ENCODE measurements around the gene LMX1A.

The LMX1A gene
- 0 to 0.12 (median 0) reads per million in 4 donors for total RNA-seq

DNA sequence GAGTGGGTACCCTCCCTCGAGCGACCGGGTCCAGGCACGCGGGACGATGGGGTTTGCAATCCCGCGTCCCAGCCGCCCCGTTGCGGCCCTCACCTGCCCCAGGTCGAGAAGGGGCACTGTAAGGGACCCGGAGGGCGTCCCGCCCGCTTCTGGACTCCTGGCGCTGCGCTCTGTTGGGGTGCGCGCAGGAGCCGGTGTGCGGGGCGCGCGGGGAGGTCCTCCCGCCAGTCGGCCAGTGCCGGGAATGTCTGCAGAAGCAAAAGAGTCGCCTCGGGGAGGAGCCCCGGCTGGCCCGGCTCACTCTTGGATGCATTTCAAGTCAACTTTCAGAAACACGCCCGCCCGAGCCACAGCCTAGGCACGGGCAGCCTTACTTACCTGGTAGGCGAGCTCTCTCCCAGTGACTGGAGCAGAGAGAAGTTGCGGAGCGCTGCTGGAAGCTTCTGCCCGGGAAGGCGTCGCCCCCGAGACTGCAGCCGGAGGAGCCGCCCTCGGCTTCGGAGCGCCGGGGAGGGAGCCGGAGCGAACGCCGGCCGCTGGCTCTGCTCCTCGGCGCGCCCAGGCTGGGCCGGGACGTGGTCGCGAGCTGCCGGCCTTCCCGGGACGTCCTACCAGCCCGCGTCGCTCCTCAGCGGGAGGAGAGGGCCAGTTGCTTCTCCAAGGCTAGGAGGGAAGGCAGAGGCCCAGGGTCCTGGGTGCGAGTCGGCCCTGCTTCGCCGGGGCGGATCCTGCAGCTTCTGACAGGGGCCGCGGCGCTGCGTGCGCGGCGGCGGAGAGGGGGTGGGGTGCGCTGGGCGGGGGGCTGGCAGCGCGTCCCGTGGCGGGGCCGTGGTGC, at the start of gene LMX1A:
LMX1A (minus strand) TSS at position 739 of the 835 bp plus-strand sequence. CDS start 1,156 bp downstream, outside the sequence.
- DNase-seq: no peak

DNA sequence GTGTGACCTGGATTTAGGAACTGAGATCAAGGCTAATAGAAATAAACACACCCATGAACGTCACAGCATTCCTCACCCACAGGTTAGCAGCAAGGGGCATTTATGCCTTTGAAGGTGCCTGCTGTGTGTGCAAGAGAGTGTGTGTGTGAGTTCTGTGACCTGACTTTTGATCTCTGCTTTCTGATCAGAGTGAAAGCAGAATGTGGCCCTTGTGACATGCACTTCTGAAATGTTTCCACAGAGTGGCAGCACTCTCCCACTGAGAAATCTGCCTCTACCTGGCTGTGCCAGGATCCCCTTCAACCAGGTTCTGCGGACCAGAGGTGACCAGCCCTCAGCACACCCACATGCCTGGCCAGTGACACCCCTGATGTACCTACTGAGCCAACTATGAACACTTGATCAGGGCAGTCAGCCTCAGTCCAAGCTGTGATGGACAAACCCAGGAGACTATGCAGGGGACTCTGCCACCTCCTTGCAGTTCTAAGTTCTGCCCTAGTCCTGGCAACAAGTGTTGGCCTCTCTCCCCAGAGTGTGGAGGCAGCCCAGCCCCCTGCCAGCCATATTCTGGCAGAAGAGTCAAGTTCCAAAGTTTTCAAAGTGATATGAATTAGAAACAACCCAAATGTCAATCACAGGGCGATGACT, 47.4 kb upstream of the LMX1A start:
- peak in 1 of 5 donors; percentile 38 for DNase-seq

DNA sequence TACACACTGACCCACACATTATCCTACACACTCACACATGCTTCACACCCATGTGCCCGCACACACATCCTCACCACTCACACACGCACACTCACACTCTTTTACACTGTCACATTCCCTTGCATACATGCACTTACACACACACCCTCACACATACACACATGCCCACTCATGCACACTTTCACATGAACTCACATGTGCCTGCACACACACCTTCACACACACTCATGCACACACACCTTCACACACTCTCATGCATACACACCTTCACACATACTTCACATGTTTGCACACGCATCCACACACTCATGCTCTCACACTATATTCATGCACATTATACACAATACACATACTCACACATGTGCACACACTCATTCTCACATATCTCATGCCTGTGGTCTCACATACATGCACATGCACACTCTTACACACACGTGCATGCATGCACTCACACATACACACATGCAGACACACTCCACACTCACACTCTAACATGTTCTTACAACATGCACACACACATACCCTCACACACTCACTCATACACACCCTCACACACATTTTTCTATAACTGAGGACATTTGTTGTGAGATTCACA, 46.1 kb upstream of the LMX1A start:
- DNase-seq: no peak

DNA sequence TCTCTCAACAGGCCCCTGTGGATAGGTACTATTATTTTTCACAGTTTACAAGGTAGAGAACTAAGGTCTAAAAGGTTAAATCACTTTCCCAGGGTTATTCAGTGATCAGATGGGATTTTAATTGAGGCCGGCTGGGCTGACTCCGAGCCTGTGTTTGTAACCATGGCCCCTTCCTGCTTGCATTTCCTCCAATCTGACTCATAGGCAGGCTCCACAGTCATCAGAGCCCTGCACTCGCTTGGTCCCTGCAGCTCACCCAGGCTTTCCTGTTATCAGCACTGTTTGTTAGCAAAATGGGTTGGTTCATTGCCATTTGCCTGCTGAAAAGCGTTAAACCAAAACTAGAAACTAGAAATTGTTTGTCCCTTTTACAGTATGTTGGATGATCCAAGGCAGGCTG, 41.4 kb upstream of the LMX1A start:
- peak in 1 of 5 donors; percentile 39 for DNase-seq

DNA sequence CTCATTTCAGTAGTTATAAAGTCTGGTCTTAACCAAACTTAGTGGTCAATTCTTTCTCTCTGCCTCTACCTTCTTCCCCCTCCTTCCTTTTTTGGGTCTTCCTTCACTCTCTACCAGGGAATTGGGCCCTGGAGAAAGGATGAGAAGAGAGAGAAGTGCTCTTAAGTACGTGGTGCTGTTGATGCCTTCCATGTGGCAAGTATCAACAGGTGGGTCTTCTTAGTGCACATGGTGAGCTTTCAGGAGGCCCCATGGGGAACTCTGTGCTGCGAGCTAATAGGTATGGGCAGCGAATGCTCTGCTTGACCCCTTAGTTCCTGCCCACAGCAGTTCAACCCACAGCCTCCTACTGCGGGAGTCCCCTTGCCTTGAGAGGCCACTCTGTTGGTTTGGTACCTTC, 39.4 kb upstream of the LMX1A start:
- no peak for DNase-seq

DNA sequence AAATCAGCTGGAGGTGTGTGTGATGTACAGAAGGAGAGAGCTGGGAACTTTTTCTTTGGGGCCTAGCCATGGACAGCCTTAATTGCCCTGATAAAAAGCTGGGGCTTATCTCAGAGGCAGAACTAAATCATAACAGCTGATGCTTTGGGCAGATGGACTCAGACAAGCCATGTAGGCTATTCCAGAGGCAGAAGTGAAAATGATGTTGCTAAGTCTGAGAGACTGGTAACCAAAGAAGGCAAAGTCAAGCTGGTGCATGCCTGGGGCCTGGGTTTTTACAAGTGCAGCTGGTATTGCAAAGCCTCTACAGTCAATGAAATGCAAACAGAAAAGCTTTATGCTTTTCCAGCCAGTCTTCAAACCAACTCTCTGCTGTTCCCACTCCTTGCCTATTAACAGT, 39.0 kb upstream of the LMX1A start:
- no peak for DNase-seq

DNA sequence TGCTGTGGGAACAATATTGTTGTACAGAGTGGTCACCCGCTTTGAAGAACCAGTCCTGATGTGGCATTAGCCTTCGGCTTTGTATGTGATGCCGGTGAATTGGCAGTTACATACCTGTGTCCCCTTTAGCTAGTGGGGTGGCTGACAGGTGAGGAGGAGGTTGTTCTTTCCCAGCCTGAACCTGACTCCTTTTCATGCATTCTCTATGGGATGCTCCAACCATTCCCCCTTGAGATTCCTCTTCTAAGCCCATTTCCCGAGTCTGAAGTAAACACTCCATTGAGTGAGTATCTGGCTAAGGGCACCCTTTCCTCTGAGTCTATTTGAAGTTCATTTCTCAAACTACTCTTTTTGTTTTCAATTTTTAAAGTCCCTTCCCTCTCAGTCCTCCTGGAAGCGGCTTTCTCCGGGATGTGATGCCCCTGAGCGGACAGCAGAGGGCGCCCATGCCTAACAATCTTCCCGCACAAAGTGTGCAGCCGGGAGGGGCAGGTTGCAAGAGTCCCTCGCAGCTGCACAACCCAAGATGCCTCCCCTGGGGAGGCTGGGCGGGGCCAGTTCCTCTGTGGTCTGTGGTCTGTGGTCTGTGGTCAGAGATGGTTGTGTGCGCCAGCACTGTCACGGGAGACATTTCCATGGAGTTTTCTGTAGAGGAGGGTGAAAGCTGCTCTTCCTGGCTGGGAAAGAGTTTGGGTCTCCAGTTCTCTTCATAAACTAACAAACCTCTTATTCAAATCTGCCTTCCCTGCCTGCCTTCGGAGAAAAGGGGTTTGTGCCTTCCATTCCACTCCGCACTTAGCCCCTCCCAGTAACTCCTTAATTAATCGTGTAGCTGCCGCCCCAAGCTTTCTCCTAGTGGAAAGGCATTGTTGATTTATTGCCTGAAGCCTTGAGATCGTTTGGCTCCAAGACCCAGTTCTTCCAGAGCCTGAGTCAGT, 36.4 kb upstream of the LMX1A start:
- peak; percentile 81 to 92 (median 86) for DNase-seq

DNA sequence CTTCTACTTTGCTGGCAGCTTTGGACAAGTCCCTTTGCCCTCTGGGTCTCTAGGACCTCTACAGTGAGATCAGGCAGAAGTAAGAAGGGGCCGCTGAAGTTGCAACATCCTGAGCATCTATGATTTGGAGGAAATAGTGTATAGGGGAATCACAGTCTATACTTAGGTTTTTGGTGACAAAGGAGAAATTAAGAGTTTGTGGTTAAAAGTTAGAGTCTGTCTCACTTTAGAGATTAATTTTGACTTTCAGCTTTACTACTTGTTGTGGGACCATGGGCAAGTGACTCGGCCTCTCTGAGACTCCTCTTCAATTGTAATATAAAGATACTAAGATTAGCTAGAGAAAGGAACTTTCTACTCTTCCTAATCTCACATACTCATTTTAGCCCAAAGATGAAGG, 33.1 kb upstream of the LMX1A start:
- no peak for DNase-seq

DNA sequence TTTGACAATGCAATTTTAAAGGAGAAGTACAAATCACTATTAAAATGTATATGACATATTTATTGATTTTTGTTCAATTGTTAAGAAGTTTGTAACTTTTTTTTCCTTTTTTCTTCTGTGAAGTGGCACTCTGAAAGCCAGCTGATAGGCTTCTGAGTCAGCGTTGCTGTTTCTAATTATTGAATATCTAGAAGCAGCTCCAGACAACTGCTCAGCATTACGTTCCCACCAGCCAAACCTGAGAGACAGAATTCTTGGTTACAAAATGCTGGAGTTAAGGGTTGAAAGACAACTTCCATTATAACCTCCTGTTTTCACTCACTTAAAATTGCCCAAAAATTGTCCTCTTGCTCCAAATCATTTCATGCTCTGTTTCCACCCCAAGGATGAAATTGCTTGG, 31.4 kb upstream of the LMX1A start:
- no peak for DNase-seq

DNA sequence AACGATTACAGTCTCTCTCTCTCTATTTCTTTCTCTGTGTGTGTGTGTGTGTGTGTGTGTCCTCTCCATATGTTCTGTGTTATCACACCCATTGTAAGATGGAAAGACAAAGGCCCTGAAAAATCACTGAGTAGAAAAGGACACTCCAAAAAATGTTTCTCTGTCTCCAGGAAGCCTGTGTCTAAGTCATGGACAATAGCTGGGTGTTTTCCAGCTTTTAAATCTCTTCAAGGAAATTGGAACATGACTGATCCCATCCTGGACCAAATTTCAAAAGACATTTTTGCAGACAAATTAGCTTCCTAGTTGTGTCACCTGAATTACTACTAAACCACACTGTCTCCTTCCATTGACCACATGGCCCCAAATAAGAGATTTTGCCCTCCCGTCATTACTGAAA, 31.0 kb upstream of the LMX1A start:
- DNase-seq: no peak

DNA sequence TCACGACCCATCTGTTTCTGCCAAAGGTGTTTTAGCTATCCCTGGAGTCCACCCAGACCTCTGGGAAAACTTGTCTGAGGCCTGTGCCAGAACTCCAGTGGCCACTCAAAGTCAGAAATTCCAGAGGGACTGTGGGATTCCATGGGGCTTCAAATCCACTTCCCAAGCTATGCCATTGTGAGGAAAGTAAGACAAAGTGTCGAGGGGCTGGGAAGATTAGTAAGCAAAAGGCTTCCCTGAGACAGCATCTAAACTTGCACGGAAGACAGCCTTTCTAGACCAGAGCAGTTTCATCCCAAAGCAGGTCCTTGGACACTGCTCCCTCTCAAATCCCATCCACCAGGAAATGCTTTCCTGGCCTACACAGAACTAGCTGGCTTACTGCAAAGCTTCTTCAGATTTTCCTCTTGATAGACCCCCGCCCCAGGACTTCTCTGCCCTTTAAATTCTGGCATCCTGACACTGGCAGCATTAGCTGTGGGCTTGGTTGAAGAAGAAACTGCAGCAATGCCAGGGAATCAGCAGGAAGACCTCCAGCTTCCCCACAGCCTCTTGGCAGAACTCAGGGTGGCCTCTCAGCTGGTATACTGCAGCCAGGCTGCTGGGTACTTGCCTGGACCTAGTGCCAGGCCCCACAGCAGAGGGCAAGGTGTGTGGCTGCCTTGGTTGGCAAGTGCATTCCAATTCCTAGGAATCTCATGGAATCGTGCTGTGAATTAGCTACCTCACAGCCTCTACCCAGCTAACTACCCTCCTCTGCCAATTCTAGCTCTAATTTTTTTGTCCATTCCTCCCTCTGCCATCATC, 27.3 kb upstream of the LMX1A start:
- DNase-seq: no peak

DNA sequence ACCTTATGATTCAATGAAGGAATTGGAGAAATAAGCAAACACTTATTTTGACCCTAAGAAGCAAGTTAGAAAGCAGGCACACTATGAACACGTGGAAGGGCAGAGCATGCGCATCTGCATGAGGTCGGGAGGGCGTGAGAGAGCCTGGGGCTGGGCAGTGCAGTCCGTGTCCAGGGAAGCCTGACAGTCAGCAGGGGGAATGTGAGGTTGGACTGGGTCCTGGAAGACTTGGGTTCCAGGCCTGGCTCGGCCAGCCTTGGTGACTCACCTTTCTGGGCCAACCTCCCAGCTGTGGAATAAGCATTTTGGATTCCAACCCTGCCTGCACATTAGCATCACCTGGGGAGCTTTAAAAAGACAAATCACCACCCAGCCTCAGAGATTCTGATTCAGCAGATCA, 26.6 kb upstream of the LMX1A start:
- no peak for DNase-seq

DNA sequence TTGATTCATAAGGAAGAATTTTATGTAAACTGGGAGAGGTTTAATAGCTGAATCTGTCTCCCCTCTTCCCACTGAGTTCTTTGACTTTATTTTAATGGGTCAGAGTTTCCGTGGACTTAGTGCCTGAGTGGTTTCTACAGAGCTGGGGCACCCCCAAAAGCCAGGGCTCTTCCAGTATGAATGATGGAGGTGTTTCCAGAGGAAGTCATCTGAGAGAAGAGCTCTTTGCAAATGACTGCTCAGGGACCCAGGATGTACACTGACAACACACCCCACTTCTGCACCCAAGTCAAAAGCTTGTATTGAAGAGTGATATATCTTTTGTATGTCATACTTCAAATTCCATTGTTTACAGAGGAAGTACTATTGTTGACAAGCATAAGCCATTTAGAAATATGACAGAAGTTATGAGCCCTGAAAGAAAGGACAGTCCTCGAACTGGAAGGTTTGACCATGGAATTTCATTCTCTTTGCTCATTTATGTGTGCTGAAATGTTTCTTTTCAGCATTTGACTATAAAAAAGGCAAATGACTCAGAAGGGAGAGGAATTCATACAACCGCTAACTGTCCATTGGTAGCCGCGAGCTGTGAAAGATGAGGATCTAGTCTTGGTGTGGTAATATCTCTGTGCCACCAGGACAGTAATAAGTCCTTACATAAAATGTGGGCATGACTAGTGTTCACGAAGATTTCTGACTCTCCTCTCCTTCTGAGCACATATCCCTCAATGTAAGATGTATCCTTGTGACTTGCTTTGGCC, 25.4 kb upstream of the LMX1A start:
- DNase-seq: no peak

DNA sequence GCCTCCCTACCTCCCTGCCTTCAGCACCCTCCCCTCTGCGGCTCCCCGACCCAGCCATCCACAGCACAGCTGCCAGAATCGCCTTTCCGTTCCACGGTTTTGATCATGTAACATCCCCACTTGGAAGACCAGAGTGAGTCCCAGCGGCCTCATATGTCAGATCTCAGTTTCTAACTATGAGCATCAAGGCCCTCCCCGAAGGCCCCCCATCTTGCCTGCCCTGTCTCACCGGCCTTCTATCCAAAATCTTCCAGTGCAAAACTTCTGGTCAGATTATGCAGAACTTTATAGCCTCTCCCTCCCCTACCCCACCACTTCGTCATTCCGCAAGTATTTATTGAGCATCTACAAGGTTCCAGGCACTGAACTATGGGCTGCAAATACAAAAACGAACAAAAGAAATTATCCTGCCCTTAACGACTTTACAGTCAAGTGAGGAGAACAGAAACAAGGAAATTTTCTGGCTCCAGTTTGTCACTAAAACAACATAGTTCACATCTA, 20.3 kb upstream of the LMX1A start:
- no peak for DNase-seq

DNA sequence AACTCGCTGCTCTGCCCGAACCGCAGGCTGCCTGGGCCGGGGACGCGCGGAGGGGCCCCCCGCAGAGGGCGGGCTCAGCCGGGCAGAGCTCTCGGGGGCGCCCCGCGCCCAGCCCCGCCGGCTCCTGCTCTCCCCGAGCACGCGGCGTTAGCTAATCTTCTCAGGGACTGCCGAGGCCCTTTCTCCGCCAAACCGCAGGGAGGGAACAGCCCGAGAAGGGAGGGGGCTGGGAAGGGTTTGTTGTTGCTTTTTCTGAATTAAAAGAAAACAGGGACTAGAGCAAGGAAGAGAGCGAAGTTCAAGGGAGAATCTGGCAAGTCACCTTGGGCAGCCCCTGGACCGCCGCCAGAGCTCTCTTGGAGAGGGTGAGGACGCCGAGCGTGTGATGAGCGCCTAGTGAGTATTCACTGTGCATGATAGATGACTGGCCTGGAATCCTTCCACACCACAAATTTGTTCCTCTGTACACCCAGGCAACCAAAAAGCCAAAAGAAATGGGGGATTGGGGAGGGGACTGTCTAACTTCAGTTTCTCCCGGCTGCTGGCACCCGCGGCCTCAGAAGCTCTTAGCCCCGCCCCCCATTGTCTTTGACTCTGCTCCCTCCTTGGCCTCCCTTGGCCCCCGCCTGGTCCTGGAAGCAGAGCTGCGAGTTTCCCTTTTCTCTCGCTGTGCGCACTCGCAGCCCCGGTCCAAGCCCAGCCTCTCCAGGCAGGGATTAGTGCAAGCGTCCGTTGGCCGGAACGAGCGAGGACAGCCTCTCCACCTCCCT, 19.7 kb upstream of the LMX1A start:
- DNase-seq: no peak

DNA sequence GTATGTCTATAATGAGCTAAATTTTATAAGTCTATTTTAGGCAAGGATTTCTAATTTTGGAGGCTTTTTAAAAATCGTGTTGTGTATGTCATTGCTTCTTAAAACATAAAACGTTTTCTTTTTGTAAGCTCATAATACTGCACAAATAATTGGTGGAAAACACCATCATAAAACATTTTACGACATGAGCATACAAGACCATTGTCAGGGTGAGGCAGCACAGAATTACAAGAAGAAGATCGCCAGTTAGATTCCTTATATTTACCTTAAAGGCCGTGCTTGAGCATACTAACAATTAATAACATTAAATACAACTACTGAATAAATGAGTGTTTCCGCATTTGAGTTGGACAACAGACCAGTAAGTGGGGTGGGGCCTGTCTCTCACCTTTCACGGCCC, 19.1 kb upstream of the LMX1A start:
- no peak for DNase-seq

DNA sequence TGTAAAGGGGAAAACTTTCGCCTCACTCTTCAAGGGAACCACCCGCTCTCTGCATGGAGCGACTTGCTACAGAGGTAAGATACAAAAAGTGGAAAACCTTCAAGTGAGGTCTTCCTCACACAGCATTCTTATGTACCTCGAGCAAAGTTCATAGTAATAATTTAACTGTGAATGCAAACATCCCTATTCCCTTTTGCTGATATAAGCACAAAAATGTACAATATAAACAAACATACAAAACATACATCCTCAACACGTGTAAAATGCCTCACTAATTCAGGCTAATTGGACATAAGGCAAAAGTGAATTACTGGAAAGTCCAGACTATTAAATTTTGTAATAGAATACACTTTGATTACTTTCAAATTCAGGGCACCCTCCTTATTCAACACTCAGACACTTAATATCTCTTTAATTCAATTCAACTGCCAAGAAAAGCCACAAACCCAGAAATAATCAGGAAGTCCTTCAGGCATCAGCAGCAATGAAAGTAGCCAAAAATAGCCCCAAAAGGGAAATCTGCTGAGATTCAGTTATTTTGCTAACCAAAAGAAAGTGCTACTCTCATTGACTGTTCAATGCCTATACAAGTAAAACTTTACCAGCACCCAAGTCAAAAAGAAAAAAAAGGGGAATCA, 15.2 kb upstream of the LMX1A start:
- DNase-seq: no peak

DNA sequence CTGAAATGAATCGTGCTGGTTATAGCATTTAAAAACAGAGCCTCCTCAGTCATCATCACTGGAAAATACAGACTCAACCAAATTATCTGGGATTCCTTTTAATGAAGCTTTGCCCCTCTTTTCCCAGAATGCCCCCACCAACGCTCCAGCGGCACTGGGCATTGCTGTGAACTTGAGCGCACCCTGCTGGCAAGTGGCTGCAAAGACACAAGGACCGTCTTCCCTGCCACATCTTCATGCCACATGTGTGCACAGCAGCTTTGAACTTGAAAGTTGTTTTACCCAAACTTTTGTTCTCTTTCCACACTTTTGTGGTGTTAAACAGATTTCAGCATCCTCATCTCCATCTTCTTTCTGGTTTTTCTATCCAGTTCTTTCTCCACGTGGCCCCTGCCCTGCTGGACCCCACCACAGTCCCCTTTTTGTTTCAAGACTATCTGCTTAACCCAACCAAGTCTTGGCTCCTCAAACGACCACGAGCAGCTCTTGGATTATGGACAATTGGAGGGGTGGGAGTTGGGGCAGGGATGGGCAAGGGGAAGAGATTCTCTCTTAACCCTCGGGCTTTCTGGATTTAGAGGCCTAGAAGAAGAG, 12.8 kb upstream of the LMX1A start:
- DNase-seq: peak in 3 of 5 donors; percentile 16 to 41 (median 25)

DNA sequence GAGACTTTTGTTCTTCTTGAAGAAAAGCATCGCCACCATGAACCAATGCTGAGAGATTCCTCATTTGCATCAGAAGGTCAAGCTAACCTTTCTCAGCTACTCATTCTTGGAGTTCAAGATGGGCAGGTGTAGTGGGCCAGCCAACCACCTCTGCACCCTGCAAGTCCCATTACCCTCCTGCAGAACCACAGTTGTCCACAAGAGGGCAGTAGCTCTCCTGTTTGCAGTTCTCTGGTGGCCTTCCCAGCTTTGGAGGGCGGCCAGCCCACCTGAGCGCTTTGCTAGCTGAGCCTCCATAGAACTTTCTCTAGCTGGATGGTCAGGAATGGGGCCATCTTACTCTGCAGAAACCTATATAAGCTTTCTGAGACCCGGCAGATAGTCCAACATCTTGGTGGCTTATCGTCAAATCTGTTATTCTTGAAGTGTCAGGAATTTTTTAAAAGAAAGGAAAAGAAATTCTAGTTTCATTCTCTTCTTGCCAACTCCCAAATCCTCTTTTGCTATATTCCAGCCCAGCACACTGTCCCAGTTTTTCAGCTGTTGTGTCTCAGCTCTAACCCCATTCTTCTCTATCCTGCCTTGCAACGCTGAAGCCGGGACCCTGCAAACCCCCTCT, 11.0 kb upstream of the LMX1A start:
- DNase-seq: peak; percentile 48 to 75 (median 57)
